ENCODE data around the gene GALNT14.

GRCh38 chr2:30989746-30990145 lies 148.5 kb downstream of the GALNT14 start:
- TF ChIP-seq, protein P1, sequence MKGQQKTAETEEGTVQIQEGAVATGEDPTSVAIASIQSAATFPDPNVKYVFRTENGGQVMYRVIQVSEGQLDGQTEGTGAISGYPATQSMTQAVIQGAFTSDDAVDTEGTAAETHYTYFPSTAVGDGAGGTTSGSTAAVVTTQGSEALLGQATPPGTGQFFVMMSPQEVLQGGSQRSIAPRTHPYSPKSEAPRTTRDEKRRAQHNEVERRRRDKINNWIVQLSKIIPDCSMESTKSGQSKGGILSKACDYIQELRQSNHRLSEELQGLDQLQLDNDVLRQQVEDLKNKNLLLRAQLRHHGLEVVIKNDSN (IDR thresholded peaks at IDR 0.05; ENCODE audit: borderline replicate concordance, extremely low read length, insufficient read depth, low read depth, low read length) = no peak
- TF ChIP-seq, protein P2, sequence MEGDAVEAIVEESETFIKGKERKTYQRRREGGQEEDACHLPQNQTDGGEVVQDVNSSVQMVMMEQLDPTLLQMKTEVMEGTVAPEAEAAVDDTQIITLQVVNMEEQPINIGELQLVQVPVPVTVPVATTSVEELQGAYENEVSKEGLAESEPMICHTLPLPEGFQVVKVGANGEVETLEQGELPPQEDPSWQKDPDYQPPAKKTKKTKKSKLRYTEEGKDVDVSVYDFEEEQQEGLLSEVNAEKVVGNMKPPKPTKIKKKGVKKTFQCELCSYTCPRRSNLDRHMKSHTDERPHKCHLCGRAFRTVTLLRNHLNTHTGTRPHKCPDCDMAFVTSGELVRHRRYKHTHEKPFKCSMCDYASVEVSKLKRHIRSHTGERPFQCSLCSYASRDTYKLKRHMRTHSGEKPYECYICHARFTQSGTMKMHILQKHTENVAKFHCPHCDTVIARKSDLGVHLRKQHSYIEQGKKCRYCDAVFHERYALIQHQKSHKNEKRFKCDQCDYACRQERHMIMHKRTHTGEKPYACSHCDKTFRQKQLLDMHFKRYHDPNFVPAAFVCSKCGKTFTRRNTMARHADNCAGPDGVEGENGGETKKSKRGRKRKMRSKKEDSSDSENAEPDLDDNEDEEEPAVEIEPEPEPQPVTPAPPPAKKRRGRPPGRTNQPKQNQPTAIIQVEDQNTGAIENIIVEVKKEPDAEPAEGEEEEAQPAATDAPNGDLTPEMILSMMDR (IDR thresholded peaks at IDR 0.05 in 2 of 3, conservative IDR thresholded peaks at IDR 0.05 in 1 of 3; ENCODE audit: control insufficient read depth in 2 of 3, extremely low read depth in 1 of 3, insufficient read depth in 1 of 3, low read depth in 3 of 3, low read length in 3 of 3) = no peak
- TF ChIP-seq POLR2AphosphoS5 (IDR thresholded peaks at IDR 0.05; ENCODE audit: low read length) (no peak), KDM1A (IDR thresholded peaks at IDR 0.05; ENCODE audit: borderline replicate concordance) (no peak), ZNF592 (IDR thresholded peaks at IDR 0.05) (no peak), IRF3 (IDR thresholded peaks at IDR 0.05) (no peak), PAX8 (IDR thresholded peaks at IDR 0.05) (no peak), CHD4 (IDR thresholded peaks at IDR 0.05) (no peak)
- TF ChIP-seq, protein P3, sequence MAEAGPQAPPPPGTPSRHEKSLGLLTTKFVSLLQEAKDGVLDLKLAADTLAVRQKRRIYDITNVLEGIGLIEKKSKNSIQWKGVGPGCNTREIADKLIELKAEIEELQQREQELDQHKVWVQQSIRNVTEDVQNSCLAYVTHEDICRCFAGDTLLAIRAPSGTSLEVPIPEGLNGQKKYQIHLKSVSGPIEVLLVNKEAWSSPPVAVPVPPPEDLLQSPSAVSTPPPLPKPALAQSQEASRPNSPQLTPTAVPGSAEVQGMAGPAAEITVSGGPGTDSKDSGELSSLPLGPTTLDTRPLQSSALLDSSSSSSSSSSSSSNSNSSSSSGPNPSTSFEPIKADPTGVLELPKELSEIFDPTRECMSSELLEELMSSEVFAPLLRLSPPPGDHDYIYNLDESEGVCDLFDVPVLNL (IDR thresholded peaks at IDR 0.05; ENCODE audit: low read depth, low read length) = no peak
